Activated gamma-delta T cell treated with anti-CD3 and anti-CD28 coated beads, Interleukin-2, amount 50 U/mL, for 16 hours (primary cell): ENCODE results near the gene NR0B2.

ENCODE experiments used
- DNase-seq: peaks from one replicate; pipeline ENCODE4 v3.0.0-alpha.2; 2020; ENCODE audit warnings: low read depth

Gene NR0B2

GRCh38 chr1:26936823-26937222 is 23.0 kb upstream of the NR0B2 start:
- no peak for DNase-seq

- DNase-seq: no peak
Measured at GRCh38 chr1:26932531-26932930, 18.8 kb upstream of the NR0B2 start.

- no peak for DNase-seq
Measured at GRCh38 chr1:26923711-26924110, 9.9 kb upstream of the NR0B2 start.

- DNase-seq: no peak
Measured at GRCh38 chr1:26922901-26923300, 9.1 kb upstream of the NR0B2 start.

GRCh38 chr1:26922431-26922729 is 8.6 kb upstream of the NR0B2 start:
- no peak for DNase-seq

GRCh38 chr1:26921540-26922430 is 8.0 kb upstream of the NR0B2 start, which contains the start of gene NUDC:
NUDC (plus strand) TSS chr1:26921743; CDS start chr1:26921849, 106 bp downstream.
- peak; percentile 92 for DNase-seq

GRCh38 chr1:26921126-26921539 is 7.4 kb upstream of the NR0B2 start:
- no peak for DNase-seq

GRCh38 chr1:26915204-26915842 is 1.5 kb upstream of the NR0B2 start:
- no peak for DNase-seq

- DNase-seq: no peak
Measured at GRCh38 chr1:26913389-26913753, 404 bp downstream of the NR0B2 start.

- DNase-seq: no peak
Measured at GRCh38 chr1:26912147-26912490, 1.7 kb downstream of the NR0B2 start.

- no peak for DNase-seq
Measured at GRCh38 chr1:26911399-26912146, 2.2 kb downstream of the NR0B2 start.

GRCh38 chr1:26910343-26911160 is 3.2 kb downstream of the NR0B2 start:
- DNase-seq: no peak

GRCh38 chr1:26909951-26910342 is 3.8 kb downstream of the NR0B2 start:
- no peak for DNase-seq

- no peak for DNase-seq
Measured at GRCh38 chr1:26907071-26907917, 6.5 kb downstream of the NR0B2 start.

GRCh38 chr1:26900815-26901511 is 12.8 kb downstream of the NR0B2 start:
- DNase-seq: no peak

GRCh38 chr1:26900001-26900814 is 13.6 kb downstream of the NR0B2 start, which contains the start of gene GPATCH3:
GPATCH3 (minus strand) TSS chr1:26900467; CDS start chr1:26900442, 25 bp downstream.
- peak; percentile 76 for DNase-seq

- DNase-seq: no peak
Measured at GRCh38 chr1:26897351-26897750, 16.4 kb downstream of the NR0B2 start.

- no peak for DNase-seq
Measured at GRCh38 chr1:26894263-26894662, 19.5 kb downstream of the NR0B2 start.

- DNase-seq: no peak
Measured at GRCh38 chr1:26890467-26890796, 23.3 kb downstream of the NR0B2 start.
